Esophagus squamous epithelium (tissue), 4 donors: ENCODE data around the gene UBA6.

Source experiments
- POLR2A ChIP-seq, 4 donors: fragments of 450-650 bp; IDR thresholded peaks; one replicate each; pipeline ENCODE4 v1.6.1; 2017; ENCODE audit warnings: antibody characterized with exemption in 4 of 4, mild to moderate bottlenecking in 4 of 4, moderate library complexity in 3 of 4
- TF ChIP-seq, protein P1 (sequence below), 6 experiments: fragments of 450-650 bp in 4 of 6; fragments of 200-600 bp in 2 of 6; sonication (generic) in 2 of 6; IDR thresholded peaks; one replicate each; pipeline ENCODE4 v1.5.1; 2016 to 2019; ENCODE audit warnings: antibody characterized with exemption in 6 of 6, mild to moderate bottlenecking in 4 of 6, moderate library complexity in 4 of 6

DNA sequence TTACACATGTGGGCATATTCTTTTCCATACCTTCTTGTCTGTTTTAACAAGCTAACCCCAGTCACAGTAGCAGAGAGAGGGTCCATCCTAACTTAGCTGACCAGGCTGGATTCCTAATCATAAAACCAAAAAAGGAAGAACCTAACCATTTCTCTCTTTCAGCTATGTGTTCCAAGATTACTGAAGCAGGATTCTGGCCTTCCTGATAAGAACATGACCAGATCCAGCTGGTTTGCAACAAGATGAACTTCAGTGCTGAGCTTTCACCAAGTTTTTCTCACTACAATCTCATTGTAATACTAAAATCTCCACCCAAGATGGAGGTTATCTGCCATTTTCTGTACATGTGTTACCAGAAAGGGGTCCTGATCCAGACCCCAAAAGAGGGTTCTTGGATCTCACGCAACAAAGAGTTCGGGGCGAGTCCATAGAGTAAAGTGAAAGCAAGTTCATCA is 20.4 kb upstream of the UBA6 start:
- TF ChIP-seq, protein P1, sequence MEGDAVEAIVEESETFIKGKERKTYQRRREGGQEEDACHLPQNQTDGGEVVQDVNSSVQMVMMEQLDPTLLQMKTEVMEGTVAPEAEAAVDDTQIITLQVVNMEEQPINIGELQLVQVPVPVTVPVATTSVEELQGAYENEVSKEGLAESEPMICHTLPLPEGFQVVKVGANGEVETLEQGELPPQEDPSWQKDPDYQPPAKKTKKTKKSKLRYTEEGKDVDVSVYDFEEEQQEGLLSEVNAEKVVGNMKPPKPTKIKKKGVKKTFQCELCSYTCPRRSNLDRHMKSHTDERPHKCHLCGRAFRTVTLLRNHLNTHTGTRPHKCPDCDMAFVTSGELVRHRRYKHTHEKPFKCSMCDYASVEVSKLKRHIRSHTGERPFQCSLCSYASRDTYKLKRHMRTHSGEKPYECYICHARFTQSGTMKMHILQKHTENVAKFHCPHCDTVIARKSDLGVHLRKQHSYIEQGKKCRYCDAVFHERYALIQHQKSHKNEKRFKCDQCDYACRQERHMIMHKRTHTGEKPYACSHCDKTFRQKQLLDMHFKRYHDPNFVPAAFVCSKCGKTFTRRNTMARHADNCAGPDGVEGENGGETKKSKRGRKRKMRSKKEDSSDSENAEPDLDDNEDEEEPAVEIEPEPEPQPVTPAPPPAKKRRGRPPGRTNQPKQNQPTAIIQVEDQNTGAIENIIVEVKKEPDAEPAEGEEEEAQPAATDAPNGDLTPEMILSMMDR (IDR thresholded peaks at IDR 0.05): no peak
- TF ChIP-seq POLR2A (IDR thresholded peaks at IDR 0.05): no peak
